Neural progenitor cell (in vitro differentiated cells): ENCODE results near the gene SSX2IP.

ENCODE experiments used
- EZH2 ChIP-seq: fragments of 200-600 bp; sonication (generic); IDR thresholded peaks from 2 replicates; pipeline ENCODE4 v1.6.1; 2017; ENCODE audit warnings: antibody characterized with exemption, mild to moderate bottlenecking, moderate library complexity
- EZH2phosphoT487 ChIP-seq: fragments of 200-600 bp; sonication (generic); IDR thresholded peaks from 2 replicates; pipeline ENCODE4 v1.6.1; 2017; ENCODE audit warnings: antibody characterized with exemption

DNA sequence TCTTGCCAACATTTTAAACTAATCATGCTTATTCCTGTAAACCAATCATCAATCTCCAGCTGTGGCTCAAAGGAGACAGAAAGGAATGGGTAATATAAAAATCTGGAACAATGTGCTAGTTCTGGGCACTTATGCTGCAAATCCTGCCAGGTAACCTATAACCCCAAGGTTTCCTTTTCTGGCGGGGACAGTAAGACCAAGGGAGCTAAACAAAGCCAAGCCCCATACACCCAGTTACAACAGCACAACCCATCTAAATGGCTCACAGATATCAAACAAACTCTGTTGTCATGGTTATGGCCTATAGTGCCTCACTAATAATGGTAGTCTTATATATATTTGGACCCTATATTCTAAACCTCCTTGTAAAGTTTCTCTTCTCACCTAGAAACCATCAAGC lies 79.2 kb downstream of the SSX2IP start:
- TF ChIP-seq EZH2phosphoT487 (no peak), EZH2 (no peak)
